ENCODE results near the gene PALD1.

DNA sequence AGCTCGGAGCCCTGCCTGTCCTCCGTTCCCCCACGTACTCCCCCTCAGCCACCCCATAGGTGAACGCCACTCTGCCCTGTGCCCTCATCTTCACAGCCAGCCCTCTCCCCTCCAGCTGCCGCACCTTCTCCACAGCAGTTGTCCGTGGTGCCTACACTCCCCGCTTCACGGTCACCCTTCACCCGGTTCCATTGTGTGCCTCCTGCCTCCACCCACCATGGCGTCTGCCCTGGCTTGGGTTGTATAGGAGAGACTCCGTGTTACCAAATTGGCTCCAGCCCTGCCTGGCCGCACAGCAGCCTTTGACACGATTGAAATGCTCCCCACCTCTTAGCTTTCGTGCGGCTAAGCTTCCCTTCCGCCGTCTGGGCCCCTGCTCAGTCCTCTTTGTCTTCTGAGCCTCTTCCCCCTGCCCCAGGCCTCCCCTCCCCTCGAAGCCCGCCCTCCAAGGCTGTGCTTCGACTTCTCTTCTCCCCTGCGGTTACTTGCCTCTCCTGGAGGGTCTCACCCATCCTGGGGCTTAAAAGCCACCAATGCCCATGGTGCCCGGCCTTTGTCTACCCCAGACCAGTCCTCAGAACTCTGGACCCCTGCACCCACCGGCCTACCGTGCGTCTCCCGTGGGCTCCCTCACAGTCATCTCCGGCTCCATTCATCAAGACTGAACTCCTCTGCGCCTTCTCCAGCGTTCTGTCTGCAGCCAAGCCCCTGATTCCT lies 18.6 kb upstream of the PALD1 start:
- TF ChIP-seq, protein P1, sequence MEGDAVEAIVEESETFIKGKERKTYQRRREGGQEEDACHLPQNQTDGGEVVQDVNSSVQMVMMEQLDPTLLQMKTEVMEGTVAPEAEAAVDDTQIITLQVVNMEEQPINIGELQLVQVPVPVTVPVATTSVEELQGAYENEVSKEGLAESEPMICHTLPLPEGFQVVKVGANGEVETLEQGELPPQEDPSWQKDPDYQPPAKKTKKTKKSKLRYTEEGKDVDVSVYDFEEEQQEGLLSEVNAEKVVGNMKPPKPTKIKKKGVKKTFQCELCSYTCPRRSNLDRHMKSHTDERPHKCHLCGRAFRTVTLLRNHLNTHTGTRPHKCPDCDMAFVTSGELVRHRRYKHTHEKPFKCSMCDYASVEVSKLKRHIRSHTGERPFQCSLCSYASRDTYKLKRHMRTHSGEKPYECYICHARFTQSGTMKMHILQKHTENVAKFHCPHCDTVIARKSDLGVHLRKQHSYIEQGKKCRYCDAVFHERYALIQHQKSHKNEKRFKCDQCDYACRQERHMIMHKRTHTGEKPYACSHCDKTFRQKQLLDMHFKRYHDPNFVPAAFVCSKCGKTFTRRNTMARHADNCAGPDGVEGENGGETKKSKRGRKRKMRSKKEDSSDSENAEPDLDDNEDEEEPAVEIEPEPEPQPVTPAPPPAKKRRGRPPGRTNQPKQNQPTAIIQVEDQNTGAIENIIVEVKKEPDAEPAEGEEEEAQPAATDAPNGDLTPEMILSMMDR (IDR thresholded peaks at IDR 0.05): no peak
- TF ChIP-seq POLR2A (IDR thresholded peaks at IDR 0.05): no peak
- TF ChIP-seq POLR2AphosphoS5 (IDR thresholded peaks at IDR 0.05): no peak

All from breast epithelium (tissue), 3 donors.